ENCODE results near the gene RNASEH1.

Gene RNASEH1

GRCh38 chr2:3545788-3546478, 12.2 kb downstream of the RNASEH1 start:
- no peak for FAIRE-seq
- TF ChIP-seq, protein P1, sequence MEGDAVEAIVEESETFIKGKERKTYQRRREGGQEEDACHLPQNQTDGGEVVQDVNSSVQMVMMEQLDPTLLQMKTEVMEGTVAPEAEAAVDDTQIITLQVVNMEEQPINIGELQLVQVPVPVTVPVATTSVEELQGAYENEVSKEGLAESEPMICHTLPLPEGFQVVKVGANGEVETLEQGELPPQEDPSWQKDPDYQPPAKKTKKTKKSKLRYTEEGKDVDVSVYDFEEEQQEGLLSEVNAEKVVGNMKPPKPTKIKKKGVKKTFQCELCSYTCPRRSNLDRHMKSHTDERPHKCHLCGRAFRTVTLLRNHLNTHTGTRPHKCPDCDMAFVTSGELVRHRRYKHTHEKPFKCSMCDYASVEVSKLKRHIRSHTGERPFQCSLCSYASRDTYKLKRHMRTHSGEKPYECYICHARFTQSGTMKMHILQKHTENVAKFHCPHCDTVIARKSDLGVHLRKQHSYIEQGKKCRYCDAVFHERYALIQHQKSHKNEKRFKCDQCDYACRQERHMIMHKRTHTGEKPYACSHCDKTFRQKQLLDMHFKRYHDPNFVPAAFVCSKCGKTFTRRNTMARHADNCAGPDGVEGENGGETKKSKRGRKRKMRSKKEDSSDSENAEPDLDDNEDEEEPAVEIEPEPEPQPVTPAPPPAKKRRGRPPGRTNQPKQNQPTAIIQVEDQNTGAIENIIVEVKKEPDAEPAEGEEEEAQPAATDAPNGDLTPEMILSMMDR (IDR thresholded peaks at IDR 0.05; ENCODE audit: insufficient read depth, missing control alignments): no peak

DNA sequence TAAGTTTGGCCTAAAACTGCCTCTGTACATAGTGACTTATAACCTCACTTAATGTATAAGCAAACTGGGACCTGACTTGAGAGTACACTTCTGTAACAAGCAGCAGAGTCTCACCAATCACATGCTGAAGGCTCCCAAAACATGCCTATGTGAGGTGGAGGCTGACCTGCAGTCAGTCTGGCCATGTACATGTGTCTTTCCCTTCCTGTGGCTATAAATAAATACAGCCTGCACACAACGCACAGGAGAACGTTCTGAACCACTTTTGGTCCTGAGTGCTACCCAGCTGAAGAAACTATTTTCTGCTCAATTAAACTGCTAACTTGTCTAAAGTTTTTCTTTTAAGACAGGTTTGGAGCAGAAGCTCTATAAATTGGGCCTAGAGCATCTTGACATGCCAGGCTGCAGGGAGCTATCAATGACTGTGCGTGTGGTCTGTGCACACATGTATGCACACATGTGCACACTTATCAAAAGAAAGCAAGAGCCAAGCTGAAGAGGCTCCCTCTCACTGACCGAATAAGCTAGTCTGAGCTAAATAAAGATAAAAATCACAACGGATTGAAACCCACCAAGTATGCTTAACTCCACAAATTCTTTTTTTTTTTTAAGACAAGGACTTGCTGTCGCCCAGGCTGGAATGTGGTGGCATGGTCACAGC, 15.0 kb downstream of the RNASEH1 start:
- TF ChIP-seq, protein P1 (IDR thresholded peaks at IDR 0.05; ENCODE audit: insufficient read depth, missing control alignments): no peak
- DNase-seq (ENCODE audit: insufficient read length, low spot score): no peak
- FAIRE-seq: no peak

More at GRCh38 chr2:3545788-3546478, 12.2 kb downstream of the RNASEH1 start:
- no peak for DNase-seq (ENCODE audit: insufficient read length, low spot score)

- FAIRE-seq (no peak), DNase-seq (ENCODE audit: insufficient read length, low spot score) (no peak)
- TF ChIP-seq, protein P1 (IDR thresholded peaks at IDR 0.05; ENCODE audit: insufficient read depth, missing control alignments): no peak
Measured at GRCh38 chr2:3542107-3542506, 16.0 kb downstream of the RNASEH1 start.

DNA sequence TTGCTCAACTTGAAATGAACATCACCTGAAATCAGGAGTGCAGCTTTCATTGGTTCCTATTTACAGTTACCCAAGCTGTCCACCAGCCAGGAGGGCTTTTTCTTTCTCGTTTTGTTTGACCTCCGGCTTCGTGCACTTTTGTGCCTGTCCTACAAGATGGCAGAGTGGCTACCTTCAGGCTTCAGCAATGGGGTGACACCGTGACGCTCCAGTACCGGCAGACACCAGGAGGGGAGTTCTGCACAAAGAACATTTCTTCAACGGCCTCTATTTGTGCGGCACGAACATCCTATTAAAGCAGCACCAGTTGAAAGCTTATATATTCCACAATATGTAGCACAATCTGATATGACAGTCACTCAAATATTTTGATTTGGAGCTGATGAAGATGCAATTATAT, 18.3 kb downstream of the RNASEH1 start:
- TF ChIP-seq, protein P1 (IDR thresholded peaks at IDR 0.05; ENCODE audit: insufficient read depth, missing control alignments): no peak
- DNase-seq (ENCODE audit: insufficient read length, low spot score) (no peak), FAIRE-seq (no peak)

- no peak for FAIRE-seq
- TF ChIP-seq, protein P1 (IDR thresholded peaks at IDR 0.05; ENCODE audit: insufficient read depth, missing control alignments): no peak
- DNase-seq (ENCODE audit: insufficient read length, low spot score): no peak
Measured at GRCh38 chr2:3536682-3537632, 21.2 kb downstream of the RNASEH1 start.

GRCh38 chr2:3535794-3536681, 22.1 kb downstream of the RNASEH1 start:
- DNase-seq (ENCODE audit: insufficient read length, low spot score) (no peak), FAIRE-seq (no peak)
- TF ChIP-seq, protein P1 (IDR thresholded peaks at IDR 0.05; ENCODE audit: insufficient read depth, missing control alignments): no peak
